Astrocyte (in vitro differentiated cells and primary cell): ENCODE results near the gene DCAF5.
"Not testable (repeated sequence)": the region's sequence is repeated elsewhere in the genome, so short reads cannot be mapped to it uniquely, and the experiment has no call there.

ENCODE experiments used
- CTCF ChIP-seq: IDR thresholded peaks from 2 replicates; pipeline ENCODE4 v1.5.1; 2011; ENCODE audit warnings: low read depth, mild to moderate bottlenecking, inconsistent platforms, low read length, moderate library complexity; ENCODE audit not compliant: insufficient read depth
- EZH2 ChIP-seq: IDR thresholded peaks from 2 replicates; pipeline ENCODE4 v1.6.1; 2012; ENCODE audit warnings: mild to moderate bottlenecking, low read length, inconsistent platforms; ENCODE audit not compliant: insufficient read depth

DNA sequence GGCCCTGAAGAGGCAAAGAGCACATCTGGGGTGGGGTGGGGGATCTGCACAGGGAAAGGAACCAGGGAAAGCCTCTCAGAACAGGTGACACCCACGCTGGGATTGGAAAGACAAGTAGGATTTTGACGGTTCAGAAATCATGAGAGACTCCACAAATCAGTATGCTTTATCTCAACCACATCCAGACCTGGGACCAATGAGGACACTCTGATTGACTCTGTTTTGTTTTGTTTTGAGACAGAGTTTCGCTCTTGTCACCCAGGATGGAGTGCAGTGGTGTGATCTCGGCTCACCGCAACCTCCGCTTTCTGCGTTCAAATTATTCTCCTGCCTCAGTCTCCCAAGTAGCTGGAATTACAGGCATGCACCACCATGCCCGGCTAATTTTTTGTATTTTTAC lies 130.8 kb downstream of the DCAF5 start:
- TF ChIP-seq CTCF, EZH2: not testable (repeated sequence)
